GM18873 (cell line): ENCODE data around the gene NCF4.

Experiments
- ATAC-seq: cut with Tn5 transposase; IDR thresholded peaks from one replicate; pipeline ENCODE4 v1.9.1; 2021; ENCODE audit warnings: mild to moderate bottlenecking, moderate library complexity, moderate number of reproducible peaks; ENCODE audit not compliant: unreplicated experiment, low FRiP score

NCF4 gene

GRCh38 chr22:36918586-36919284, 57.9 kb downstream of the NCF4 start:
- ATAC-seq = no peak

GRCh38 chr22:36921309-36922104, 60.7 kb downstream of the NCF4 start:
- no peak for ATAC-seq

GRCh38 chr22:36922105-36922608, 61.4 kb downstream of the NCF4 start:
- no peak for ATAC-seq

- ATAC-seq = no peak
These were observed 61.9 kb downstream of the NCF4 start for GRCh38 chr22:36922711-36923110.

GRCh38 chr22:36923131-36923788, 62.5 kb downstream of the NCF4 start:
- no peak for ATAC-seq

- ATAC-seq = no peak
These were observed 63.4 kb downstream of the NCF4 start for GRCh38 chr22:36924151-36924698.

GRCh38 chr22:36925388-36926290, 64.8 kb downstream of the NCF4 start:
- no peak for ATAC-seq

GRCh38 chr22:36926309-36926708, 65.5 kb downstream of the NCF4 start:
- no peak for ATAC-seq

- no peak for ATAC-seq
These were observed 66.1 kb downstream of the NCF4 start for GRCh38 chr22:36926721-36927435.
